GM21825 (cell line): ENCODE results near the gene TRAM2.

Source experiments
- ATAC-seq: cut with Tn5 transposase; IDR thresholded peaks from one replicate; pipeline ENCODE4 v1.9.1; 2021; ENCODE audit warnings: mild to moderate bottlenecking, moderate library complexity; ENCODE audit not compliant: unreplicated experiment

Gene TRAM2

DNA sequence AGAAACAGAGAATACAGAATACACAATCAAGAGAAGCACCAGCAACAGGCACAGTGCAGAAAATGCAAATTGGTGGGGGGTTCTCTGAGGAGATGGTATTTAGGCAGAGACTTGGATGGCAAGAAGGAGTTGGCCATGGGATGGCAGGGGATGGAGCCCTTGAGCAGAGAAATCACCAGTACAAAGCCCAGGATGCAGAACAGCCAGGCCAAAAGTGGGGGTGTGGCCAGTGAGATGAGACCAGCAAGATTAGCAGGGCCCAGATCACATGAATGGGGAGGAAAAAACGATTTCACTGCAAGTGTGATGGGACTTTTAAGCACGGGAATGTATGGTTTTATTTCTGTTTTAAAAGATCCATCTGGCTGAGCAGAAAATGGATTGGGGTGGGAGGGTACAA is 63.4 kb downstream of the TRAM2 start:
- no peak for ATAC-seq

DNA sequence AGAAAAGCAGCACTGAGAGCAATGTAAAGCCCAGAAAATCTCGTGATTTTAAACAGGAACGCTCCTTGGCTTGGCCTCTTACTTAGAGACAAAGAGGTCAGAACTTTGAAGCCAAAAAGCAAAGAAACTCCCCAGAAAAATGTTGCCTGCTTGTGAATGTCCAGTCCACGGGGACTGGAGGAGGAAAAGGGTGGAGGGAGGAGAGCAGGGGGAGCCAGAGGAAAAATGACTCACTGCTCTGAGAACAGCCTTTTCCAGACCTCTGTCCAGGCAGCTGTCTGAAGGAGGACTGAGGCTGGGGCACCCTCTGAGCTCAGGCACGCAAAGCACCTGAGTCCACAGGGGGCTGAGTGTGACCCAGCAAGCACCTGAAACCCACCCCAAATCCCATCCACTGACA is 64.7 kb downstream of the TRAM2 start:
- no peak for ATAC-seq

DNA sequence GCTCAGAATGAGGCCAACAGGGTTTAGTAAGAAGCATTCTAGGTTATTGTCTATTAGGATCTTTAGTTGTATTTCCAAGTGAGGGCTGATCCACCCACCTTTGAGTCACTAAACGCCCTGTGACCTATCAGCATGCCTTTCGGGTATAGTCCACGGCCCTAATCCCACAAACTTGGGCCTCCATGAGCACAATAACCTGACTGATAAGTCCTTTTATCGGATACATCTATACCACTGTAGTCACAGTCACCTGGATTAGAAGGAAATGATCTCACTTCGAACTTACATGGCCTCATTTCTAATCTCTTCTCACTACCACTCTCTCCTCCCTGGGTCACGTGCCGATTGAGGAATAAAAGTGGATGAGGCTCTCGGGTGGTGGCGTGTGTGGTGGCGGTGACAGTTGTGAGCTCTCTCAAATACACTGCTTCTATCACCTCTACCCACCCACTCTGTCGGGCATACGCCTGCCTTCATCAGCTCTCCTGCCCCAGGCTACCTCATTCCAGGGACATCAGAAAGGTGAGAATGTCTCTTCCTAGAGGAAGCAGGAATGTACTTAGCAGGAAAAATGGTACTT is 65.2 kb downstream of the TRAM2 start:
- ATAC-seq, result no peak

DNA sequence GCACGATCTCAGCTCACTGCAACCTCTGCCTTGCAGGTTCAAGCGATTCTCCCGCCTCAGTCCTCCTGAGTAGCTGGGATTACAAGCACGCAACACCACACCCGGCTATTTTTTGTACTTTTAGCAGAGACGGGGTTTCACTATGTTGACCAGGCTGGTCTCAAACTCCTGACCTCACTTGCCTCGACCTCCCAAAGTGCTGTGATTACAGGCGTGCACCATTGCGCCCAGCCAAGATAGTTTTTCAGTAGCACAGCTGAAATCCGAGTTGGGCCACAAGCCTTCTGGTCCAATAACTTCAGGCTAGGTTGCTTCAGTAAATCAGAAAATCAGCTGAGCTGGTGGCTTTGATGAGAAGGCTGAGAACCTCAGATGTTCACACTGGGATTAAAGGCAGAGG is 65.7 kb downstream of the TRAM2 start:
- ATAC-seq, result no peak

DNA sequence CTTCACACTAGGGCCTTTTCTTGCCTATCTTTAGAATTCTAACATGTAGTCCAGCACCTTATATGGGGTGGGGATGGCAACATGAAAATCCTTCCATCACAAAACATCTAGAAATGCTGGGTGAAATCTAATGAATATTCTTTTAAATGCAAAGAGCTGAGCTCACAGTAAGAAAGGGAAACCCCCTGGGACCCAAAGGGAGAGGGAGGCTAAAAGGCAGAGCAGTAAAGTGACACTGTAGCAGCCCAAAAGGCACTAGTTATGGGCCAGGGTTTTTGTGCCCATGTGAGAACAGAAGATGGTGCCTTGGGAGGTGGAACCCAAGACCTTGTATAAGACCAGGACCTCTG is 66.7 kb downstream of the TRAM2 start:
- no peak for ATAC-seq

GRCh38 chr6:52509281-52510212 is 67.3 kb downstream of the TRAM2 start:
- ATAC-seq, result no peak

DNA sequence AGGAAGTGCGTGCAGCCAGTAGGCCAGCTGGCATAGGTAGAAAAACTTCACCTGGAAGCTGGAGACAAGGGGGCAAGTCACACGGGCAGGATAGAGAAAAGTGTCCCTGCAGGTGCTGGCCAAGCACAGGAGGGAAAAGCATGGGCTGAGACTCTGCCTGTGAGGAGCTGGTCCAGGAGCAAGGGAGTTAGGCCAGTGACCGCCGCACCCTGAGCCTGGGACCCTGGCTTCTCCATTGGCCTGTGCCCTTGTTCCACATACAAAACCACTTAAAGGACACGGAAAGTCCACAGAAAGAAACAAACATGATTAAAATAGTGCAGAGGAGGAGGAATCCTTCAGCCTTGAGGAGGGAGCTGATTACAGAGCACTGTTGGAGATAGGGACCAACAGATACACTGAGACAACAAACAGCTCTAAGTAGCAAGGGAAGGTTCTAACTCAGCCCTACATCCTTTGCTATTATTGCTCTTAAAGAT is 68.6 kb downstream of the TRAM2 start:
- ATAC-seq, result no peak

DNA sequence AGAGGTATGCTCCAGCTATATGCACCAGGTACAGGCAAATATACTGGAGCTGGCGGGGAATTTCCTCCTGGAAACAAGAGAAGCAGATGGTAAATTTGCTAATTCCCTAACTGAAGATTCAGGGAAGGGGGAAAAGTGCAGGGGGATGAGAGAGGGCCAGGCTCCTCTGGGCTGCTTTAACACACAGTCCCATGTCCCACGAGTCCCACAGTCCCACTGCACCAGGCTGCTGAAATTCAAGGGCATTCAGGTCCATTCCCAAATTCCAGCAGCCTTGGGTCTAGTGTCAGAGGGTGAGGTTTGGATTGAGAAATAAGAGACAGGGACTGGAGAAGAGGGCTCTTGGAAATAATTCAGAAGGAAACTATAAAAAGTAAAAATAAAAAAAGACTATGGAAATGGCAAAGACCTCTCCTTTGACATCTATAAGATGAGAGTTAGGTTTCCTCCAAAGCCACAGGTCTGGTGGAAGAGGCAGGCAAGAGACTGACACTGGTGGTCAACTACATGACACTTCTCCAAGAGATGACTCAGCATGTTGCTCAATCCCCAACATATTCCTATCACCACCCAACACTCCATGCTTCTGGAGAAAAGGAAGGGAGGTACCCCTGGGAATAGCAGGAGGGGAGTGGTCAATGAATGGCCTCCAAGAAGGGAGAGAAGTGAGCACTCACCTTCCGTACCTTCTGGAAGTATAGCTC is 69.2 kb downstream of the TRAM2 start:
- ATAC-seq, result no peak

DNA sequence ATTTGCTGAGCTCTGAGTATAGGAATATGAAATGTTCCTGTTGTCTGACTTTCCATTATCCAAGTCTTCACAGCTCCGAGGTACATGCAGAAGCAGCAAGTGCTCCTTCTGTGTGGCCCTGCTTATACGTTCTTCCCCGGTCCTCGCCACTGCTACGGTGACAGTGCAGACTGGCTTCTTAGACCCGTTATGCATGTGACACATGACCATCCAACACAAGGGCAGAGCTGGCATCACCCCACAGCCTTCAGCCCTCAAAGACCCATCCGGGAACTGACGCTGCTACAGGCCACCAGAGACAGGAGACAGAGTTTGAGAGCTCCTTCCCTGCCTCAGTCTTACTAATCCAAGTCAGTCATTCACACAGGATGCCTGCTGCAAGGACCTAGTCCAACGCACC is 70.4 kb downstream of the TRAM2 start:
- ATAC-seq, result no peak

DNA sequence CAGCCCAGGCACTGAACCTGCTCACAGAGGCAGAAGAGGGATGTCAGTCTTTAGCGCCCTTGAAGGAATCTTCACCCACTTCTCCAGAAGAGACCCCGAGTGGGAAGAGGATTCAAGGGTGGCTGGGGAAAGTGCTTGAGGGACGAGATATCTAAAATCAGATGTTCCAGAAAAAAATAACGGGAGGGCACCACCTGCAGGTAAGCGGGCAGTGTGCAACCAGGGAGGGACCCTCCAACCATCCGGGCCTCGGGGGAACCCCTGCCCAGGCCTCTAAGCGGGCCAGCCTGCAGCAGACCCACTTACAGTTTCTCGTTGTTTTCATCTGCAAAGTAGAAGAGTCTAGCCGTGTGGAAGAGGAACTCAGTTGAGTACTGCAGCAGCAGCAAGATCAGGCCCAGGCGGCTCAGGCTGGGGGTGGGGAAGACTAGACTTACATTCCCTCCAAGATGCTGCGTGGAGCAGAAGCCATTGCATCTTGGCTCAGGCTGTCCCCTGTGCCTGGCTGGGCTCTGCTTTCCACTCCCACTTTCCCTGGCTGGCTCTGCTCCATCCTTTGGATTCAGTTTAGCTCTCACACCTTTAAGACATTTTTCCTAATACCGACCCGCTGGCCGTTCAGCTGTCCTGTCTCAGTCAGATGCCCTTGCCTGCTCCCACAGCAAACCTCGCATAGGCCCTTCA is 71.0 kb downstream of the TRAM2 start:
- no peak for ATAC-seq

DNA sequence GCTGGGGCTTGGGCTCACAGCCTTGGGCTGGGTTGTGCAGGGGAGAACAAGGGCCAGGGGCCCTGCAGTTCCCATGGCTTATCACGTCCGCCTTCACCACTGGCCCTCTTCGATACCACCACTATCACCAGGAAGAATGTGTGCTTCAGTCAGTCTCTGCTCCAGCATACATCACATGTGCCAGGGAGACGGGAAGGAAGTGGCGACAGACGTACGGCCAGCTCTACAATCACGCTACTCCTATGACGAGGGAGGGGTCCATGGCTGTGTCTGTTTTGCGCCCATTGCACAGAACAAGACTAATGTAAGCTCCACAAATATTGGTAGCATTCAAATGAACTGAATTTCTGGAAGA is 72.1 kb downstream of the TRAM2 start:
- ATAC-seq, result no peak

DNA sequence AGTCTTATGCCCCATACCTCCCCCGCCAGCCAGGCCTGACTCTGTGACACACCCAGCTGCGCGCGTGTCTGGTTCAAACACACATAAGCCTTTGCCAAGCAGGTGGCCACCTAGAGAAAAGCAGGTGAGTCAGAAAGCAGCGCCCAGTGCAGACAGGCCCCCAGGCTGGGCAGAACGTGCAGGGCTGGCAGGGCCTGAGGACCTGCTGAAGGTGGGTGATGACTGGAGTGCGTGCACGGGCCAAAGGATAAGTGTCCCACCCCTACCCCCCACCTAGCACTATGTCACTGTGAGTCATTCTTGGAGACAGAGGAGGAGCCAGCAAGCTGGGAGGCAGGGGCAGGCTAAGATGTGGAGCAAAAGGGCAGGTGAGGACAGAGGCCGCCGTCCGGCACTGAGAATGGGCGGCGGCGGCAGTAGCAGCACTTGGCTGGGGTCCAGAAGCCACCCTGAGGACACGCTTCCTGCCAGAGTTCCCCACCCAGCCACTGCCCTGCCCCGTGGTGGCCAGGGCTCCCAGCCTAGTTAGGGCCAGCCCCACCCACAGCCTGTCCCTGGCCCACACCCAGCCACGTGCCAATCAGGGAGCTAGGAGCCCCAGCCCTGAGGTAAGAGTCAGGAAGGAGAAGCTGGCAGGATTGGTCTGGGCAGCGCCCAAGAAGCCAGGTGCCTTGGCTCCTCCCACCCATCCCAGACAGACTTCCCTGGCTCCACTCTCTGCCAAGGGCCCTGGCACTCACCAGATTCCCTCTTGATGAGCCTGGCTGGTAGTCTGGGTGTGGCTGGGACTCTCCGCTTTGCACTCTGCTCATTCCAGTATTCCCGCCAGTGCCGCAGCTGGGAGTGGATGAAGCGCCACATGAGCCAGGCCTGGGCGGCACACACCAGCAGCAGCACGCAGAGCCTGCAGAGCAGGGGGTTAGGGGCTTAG is 72.7 kb downstream of the TRAM2 start:
- ATAC-seq, result no peak

DNA sequence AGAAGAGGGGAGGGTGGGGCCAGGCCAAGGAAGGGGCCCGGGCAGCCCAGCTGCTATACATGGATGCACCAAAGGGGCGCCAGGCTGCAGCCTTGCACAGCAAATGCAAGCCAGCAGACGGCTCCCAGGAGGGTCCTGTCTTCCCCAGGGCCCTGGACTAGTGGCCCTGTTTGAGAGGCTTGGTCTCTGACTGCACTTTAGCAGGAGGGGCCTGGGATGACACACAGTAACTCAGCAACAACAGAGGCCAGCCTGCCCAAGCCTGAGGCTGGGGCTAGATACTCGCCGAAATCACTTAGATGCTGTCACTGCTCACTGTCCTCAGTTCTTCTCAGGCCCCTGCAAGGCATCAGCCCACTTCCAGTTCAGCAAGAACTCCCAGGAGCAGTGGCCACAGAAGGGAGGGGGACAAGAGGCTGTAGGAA is 73.5 kb downstream of the TRAM2 start:
- ATAC-seq, result no peak

DNA sequence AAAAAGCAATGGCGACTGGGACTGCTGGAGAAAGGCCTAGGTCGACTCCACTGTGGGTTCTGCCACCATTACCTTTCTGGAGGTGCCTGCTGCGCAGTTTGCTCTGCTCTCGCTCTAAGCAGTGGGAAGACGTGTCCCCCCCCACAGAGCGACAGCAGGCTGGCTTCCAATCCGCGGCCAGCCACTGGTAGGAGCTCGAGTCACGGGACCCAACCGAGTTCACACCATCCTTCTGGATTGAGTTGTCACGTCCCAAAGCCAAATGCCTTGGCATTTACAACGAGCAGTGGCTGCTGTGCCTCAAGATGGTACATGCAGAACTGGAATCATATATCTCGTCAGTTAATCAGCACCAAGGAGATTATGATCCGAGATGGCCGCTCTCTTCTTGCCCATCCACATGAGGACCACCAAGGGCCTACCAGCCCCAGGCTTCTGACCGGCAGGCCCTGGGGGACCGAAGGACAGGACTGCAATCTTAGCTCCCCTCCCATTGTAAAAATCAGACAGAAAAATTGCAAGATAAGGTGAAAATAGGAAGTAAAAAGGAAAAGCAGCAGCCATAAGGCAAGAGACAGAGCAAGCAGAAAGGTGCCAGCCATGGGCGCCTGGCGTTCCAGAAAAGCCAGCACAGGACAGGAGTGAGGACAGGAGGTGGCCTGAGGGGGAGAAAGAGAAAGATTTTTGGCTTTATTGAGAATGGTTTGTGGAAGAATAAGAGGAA is 74.4 kb downstream of the TRAM2 start:
- ATAC-seq, result no peak

- ATAC-seq, result no peak
Observed at GRCh38 chr6:52500238-52501129, 76.4 kb downstream of the TRAM2 start.

- ATAC-seq, result no peak
Observed at GRCh38 chr6:52499681-52500236, 77.1 kb downstream of the TRAM2 start.

DNA sequence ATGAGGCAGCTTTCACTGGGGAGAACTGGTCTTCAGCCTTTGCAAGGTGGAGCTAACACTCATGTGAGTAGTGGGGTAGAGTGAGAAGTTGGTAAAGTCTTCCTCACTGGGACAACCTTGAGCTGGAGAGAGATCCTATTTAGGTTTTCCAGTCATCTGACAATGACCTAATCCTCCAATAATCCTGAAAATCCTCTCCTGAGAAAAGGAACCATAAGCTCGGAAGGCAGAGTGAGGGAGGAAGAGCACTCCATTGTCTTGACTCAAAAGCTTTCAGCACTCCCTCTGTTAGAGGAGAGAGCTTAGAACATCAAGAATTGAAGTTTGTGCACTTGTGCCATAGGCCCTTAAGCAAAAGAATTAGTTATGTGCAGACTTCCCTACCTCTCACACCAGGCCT is 77.8 kb downstream of the TRAM2 start:
- ATAC-seq, result no peak

DNA sequence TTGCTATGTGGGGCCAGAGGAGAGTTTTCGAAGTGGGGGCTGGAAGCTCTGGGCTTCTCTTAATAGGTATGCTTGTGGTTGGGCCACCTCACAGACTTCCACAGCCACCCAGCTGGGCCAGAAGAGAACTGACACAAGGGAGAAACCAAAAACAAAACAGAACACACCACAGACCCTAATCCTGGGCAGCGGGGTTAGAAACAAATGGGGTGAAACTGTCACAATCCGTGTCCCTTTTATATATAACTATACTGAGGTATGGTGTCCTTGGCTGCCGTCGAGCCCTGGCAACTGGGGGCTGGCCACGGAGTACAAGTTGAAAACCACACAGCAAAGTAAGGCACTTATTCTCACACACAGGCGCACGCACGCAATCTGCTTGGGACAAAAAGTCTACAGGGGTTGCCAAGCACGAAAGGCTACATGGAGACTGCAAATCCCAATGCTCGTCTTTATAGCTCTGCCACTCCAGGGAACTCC is 78.3 kb downstream of the TRAM2 start:
- ATAC-seq, result peak; percentile 48
